ENCODE measurements around the gene NDNF.

DNA sequence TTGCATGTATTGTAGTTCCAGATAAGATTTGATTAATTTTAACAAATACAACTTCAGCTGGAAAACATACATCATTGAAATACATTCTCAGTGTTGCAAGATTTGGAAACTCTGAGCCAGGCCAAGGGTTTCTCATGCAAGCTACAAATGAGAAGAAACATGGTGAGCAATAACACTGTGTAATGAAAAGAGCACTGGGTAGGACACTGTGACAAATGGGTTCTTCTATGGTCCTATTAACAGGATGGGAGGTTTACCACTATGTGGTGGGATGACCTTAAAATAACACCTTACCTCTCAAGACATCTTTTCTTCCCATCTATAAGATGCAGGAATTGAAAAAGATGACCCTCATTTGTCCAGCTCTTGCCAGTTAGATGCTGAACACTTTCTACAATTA, 19.6 kb upstream of the NDNF start:
- TF ChIP-seq HMG20A (CRISPR knock-in tag; conservative IDR thresholded peaks at IDR 0.05): no peak
- TF ChIP-seq ILK (tag; IDR thresholded peaks at IDR 0.05; ENCODE audit: borderline replicate concordance, low read depth): no peak
- TF ChIP-seq ZNF133 (CRISPR knock-in tag; IDR thresholded peaks at IDR 0.05): no peak
- TF ChIP-seq, protein P1, sequence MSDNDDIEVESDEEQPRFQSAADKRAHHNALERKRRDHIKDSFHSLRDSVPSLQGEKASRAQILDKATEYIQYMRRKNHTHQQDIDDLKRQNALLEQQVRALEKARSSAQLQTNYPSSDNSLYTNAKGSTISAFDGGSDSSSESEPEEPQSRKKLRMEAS (CRISPR knock-in tag; IDR thresholded peaks at IDR 0.05): no peak
- TF ChIP-seq MTF1 (CRISPR knock-in tag; IDR thresholded peaks at IDR 0.05; ENCODE audit: borderline replicate concordance): no peak
- no peak for TF ChIP-seq GATAD2A (IDR thresholded peaks at IDR 0.05)
- TF ChIP-seq RNF2 (IDR thresholded peaks at IDR 0.05): no peak
- TF ChIP-seq, protein P2, sequence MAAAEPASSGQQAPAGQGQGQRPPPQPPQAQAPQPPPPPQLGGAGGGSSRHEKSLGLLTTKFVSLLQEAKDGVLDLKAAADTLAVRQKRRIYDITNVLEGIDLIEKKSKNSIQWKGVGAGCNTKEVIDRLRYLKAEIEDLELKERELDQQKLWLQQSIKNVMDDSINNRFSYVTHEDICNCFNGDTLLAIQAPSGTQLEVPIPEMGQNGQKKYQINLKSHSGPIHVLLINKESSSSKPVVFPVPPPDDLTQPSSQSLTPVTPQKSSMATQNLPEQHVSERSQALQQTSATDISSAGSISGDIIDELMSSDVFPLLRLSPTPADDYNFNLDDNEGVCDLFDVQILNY (CRISPR knock-in tag; IDR thresholded peaks at IDR 0.05): no peak
- TF ChIP-seq ERF (CRISPR knock-in tag; IDR thresholded peaks at IDR 0.05): no peak
- TF ChIP-seq ZNF76 (CRISPR knock-in tag; IDR thresholded peaks at IDR 0.05; ENCODE audit: borderline replicate concordance): no peak
- TF ChIP-seq ETV6 (IDR thresholded peaks at IDR 0.05; ENCODE audit: borderline replicate concordance in 1 of 2, low read depth in 2 of 2, low read length in 1 of 2): no peak
- no peak for TF ChIP-seq ETV6 (CRISPR knock-in tag; IDR thresholded peaks at IDR 0.05; ENCODE audit: borderline replicate concordance)
- TF ChIP-seq HMBOX1 (IDR thresholded peaks at IDR 0.05): no peak
- no peak for TF ChIP-seq NR2C2 (CRISPR knock-in tag; IDR thresholded peaks at IDR 0.05)
- TF ChIP-seq NR2C2 (tag; IDR thresholded peaks at IDR 0.05): no peak

Measured in K562 (cell line).